SH-SY5Y (cell line): ENCODE results near the gene KCNQ1OT1.

Experiments
- GATA2 ChIP-seq: IDR thresholded peaks from 2 replicates; pipeline ENCODE4 v1.6.1; 2011; ENCODE audit warnings: mild to moderate bottlenecking, low read depth, low read length
- GATA3 ChIP-seq: IDR thresholded peaks from 2 replicates; pipeline ENCODE4 v1.6.1; 2011; ENCODE audit warnings: low read depth, mild to moderate bottlenecking, low read length, moderate library complexity

DNA sequence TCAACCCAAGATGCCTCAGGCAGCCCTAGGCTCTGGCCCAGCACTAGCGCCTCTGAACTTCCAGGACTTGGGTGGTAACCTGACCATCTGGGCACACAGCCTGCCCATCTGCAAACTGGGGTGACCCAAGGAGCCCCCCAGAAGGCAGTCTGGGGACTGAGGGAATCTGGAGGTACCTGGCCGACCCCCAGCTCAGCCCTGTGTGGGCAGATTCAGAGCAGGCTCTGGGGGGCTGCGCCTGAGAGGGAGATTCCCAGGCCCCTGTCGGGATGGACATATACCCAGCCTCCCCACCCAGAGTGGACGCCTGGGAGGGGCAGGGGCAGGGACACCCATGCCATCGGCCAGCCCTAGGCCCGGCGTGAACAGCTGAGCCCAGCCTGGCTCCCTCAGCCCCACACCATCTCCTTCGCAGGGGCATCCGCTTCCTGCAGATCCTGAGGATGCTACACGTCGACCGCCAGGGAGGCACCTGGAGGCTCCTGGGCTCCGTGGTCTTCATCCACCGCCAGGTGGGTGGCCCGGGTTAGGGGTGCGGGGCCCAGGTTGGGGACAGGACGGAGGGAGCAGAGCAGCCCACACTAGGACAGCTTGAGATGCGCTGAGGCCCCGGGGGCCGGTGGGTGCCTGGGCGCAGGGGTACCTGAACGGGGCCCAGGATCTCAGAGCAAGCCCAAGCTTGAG lies 128.1 kb downstream of the KCNQ1OT1 start:
- TF ChIP-seq GATA2 (no peak), GATA3 (no peak)
